Epithelial cell of esophagus (primary cell): Measurements from ENCODE around the gene LSS.
"Not testable (repeated sequence)": the region's sequence is repeated elsewhere in the genome, so short reads cannot be mapped to it uniquely, and the experiment has no call there.

Source experiments
- DNase-seq: peaks from one replicate; pipeline ENCODE4 v3.0.0; 2010; ENCODE audit warnings: low read depth
- H3K4me3 ChIP-seq: 2 replicates; pipeline ENCODE4 v1.5.1; 2011; ENCODE audit warnings: mild to moderate bottlenecking, low read length, control low read depth
- TF ChIP-seq, protein P1 (sequence below): IDR thresholded peaks from 2 replicates; pipeline ENCODE4 v1.5.1; 2011; ENCODE audit warnings: low read depth, mild to moderate bottlenecking, low read length, control low read depth, inconsistent platforms; ENCODE audit not compliant: insufficient read depth; ENCODE audit errors: missing control alignments

The LSS gene

DNA sequence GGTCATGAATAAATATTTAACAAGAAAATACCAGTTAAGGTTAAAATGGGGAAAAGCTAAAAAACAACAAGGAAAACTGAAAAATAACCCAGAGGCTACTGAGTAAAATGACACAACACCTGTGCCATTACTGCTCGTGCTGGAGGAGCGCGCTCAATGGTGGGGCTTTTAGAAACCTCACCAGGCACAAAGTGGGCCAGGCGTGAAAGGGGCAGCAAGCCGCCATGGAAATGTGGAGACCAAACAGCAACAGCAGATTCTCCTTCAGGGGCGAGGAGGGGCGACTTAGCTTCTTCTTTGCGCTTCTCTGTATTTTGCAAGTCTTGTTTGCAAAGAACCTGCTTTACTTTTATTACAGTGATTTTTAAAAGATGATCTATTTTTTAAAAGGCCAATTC is 25.4 kb downstream of the LSS start:
- no peak overlapping the region for H3K4me3 ChIP-seq
- DNase-seq = no peak
- TF ChIP-seq, protein P1, sequence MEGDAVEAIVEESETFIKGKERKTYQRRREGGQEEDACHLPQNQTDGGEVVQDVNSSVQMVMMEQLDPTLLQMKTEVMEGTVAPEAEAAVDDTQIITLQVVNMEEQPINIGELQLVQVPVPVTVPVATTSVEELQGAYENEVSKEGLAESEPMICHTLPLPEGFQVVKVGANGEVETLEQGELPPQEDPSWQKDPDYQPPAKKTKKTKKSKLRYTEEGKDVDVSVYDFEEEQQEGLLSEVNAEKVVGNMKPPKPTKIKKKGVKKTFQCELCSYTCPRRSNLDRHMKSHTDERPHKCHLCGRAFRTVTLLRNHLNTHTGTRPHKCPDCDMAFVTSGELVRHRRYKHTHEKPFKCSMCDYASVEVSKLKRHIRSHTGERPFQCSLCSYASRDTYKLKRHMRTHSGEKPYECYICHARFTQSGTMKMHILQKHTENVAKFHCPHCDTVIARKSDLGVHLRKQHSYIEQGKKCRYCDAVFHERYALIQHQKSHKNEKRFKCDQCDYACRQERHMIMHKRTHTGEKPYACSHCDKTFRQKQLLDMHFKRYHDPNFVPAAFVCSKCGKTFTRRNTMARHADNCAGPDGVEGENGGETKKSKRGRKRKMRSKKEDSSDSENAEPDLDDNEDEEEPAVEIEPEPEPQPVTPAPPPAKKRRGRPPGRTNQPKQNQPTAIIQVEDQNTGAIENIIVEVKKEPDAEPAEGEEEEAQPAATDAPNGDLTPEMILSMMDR = no peak

- TF ChIP-seq, protein P1 = no peak
- no peak for DNase-seq
- H3K4me3 ChIP-seq = no peak overlapping the region
Observed at GRCh38 chr21:46202592-46203202, 25.9 kb downstream of the LSS start.

GRCh38 chr21:46200877-46201803 is 27.4 kb downstream of the LSS start:
- H3K4me3 ChIP-seq = not testable (repeated sequence)

DNA sequence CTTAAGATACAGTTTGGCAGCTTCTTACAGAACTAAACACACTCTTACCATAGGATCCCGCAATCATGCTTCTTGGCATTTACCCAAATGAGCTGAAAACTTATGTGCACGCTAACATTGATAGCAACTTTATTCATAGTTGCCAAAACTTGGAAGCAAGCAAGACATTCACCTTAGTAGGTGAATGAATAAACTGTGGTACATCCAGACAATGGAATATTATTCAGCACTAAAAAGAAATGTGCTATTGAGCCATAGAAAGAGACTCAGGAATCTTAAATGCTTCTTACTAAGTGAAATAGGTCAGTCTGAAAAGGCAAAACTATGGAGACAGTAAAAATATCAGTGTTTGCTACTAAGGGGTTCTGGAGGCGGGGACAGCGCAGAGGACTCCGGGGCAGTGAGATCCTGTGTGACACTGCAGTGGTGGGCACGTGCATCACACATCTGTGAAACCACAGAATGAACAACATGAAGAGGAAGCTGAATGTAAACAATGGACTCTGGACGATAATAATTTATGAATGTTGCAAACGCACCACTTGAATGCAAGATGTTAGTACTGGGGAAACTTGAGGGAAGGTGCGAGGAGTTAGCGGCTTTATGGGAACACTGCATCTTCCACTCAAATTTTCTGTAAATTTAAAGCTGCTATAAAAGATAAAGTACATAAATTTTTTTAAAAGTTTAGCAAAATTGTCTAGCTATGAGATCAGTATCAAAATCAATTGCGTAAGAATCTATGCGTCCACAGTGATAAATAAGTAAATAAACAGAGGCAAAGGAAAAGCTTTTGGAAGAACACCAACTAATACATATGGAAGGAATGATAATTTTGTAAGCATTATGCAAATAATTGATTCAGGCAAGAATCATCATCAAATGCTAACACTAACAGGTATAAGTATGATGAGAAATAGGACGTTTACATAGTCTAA is 28.9 kb downstream of the LSS start:
- DNase-seq = no peak
- no peak overlapping the region for H3K4me3 ChIP-seq
- TF ChIP-seq, protein P1 = no peak

More at GRCh38 chr21:46200877-46201803, 27.4 kb downstream of the LSS start:
- not testable (repeated sequence) for DNase-seq

GRCh38 chr21:46196733-46197132 is 31.8 kb downstream of the LSS start:
- DNase-seq = no peak
- TF ChIP-seq, protein P1 = no peak
- no peak overlapping the region for H3K4me3 ChIP-seq

DNA sequence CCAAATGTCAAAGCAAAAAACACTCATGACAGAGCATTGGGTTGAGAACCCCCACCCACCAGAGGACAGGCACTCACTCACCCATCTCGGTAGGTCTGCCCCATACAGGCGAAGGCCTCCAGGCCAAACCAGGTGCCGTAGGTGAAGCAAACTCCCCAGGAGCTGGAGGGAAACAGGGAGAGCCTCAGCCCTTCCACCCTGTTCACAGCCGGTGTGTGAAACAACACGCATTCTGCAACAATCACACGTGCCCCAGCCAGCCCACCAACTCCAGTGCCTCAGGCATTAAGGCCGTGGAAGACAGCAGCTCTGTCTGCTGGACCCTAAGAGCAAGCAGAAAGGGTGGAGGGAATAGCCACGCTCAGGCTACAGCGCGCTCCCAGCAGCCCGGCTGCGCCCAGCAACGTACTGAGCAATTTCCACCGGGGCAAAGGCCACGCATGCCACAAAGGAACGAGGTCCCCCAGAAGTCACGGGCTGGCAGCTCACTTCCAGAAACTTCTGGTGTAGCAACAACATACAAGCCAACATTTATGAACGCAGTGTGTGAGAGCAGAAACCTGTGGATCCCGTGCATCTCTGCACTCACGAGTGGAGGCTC is 32.9 kb downstream of the LSS start:
- no peak overlapping the region for H3K4me3 ChIP-seq
- DNase-seq = no peak

More for the DNA sequence above, 32.9 kb downstream of the LSS start:
- TF ChIP-seq, protein P1 = no peak
